Measurements from ENCODE around the gene THBD.

DNA sequence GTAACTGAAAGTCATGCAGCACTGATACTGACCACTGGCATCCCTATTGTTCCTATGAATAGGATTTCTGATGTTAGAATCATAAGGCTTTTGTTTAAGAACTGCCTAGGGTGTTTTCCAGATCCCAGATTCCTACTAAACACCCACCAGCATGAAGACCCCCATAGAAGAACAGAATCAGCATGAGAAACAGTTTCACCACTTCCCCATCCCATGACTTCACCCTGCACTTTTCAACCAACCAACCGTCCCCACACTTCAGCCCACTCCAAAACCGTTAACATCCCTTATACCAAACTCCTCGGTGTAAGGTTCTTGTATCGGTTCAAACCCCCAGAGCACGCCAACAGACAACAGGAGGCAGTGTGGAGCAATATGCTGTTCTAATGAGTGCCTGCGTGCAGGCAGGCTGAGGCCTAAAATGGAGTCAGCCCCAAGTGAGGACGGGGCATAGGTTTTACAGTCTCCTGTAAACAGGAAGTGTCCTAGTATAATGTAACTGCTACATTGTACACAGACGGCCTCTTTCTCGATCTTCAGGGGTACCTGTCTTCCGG is 25.8 kb downstream of the THBD start:
- TF ChIP-seq, protein P1, sequence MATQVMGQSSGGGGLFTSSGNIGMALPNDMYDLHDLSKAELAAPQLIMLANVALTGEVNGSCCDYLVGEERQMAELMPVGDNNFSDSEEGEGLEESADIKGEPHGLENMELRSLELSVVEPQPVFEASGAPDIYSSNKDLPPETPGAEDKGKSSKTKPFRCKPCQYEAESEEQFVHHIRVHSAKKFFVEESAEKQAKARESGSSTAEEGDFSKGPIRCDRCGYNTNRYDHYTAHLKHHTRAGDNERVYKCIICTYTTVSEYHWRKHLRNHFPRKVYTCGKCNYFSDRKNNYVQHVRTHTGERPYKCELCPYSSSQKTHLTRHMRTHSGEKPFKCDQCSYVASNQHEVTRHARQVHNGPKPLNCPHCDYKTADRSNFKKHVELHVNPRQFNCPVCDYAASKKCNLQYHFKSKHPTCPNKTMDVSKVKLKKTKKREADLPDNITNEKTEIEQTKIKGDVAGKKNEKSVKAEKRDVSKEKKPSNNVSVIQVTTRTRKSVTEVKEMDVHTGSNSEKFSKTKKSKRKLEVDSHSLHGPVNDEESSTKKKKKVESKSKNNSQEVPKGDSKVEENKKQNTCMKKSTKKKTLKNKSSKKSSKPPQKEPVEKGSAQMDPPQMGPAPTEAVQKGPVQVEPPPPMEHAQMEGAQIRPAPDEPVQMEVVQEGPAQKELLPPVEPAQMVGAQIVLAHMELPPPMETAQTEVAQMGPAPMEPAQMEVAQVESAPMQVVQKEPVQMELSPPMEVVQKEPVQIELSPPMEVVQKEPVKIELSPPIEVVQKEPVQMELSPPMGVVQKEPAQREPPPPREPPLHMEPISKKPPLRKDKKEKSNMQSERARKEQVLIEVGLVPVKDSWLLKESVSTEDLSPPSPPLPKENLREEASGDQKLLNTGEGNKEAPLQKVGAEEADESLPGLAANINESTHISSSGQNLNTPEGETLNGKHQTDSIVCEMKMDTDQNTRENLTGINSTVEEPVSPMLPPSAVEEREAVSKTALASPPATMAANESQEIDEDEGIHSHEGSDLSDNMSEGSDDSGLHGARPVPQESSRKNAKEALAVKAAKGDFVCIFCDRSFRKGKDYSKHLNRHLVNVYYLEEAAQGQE (IDR thresholded peaks at IDR 0.05; ENCODE audit: low read depth), result no peak
- TF ChIP-seq FOXM1 (IDR thresholded peaks at IDR 0.05; ENCODE audit: borderline replicate concordance, low read depth) (no peak), RAD21 (IDR thresholded peaks at IDR 0.05; ENCODE audit: low read depth) (no peak), EP300 (IDR thresholded peaks at IDR 0.05; ENCODE audit: borderline replicate concordance) (no peak), TAF1 (IDR thresholded peaks at IDR 0.05; ENCODE audit: low read depth) (no peak), NFIC (IDR thresholded peaks at IDR 0.05) (no peak), TCF12 (IDR thresholded peaks at IDR 0.05; ENCODE audit: low read depth) (no peak), CEBPB (IDR thresholded peaks at IDR 0.05) (no peak)
- TF ChIP-seq, protein P2, sequence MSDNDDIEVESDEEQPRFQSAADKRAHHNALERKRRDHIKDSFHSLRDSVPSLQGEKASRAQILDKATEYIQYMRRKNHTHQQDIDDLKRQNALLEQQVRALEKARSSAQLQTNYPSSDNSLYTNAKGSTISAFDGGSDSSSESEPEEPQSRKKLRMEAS (IDR thresholded peaks at IDR 0.05), result no peak

All from Ishikawa (cell line).